A549 (cell line): ENCODE measurements around the gene HSPB7. TPM values are rescaled to one million over a fixed set of nuclear protein-coding genes. Genes with fewer than 3 reads are reported as not detected.
A peak's percentile ranks its signal among the peaks of the same experiment; 100 is the strongest.
"Not testable (repeated sequence)": the region's sequence is repeated elsewhere in the genome, so short reads cannot be mapped to it uniquely, and the experiment has no call there.

Experiments used
- ATAC-seq, 2 experiments: fragments of 200-7000 bp in 1 of 2; fragments of >200 bp in 1 of 2; cut with Nextera tagmentation in 1 of 2; cut with Tn5 transposase in 1 of 2; 3 replicates each; pipeline versions ENCODE4 v1.8.0 to v1.9.1; 2018 to 2020; ENCODE audit warnings: mild to moderate bottlenecking in 1 of 2, moderate library complexity in 1 of 2
- CTCF ChIA-PET: fragments of 300-600 bp; sonication (Branson Sonifier 250); formaldehyde crosslinking; extraction: SDS; loops from one replicate; lab custom pipeline; 2021; ENCODE audit warnings: antibody characterized with exemption, inconsistent platforms; lab: Yijun Ruan, JAX
- POLR2A ChIA-PET: fragments of 350-600 bp; formaldehyde crosslinking; extraction: SDS; loops from one replicate; lab custom pipeline; 2021; ENCODE audit warnings: antibody characterized with exemption, inconsistent platforms; lab: Yijun Ruan, JAX
- DNase-seq, 2 experiments: peaks; one replicate each; pipeline versions ENCODE4 v3.0.0 to v3.0.0-alpha.2; 2011 to 2016; ENCODE audit warnings: low read depth in 1 of 2, low spot score in 1 of 2
- FAIRE-seq: peaks from 2 replicates; lab custom pipeline; 2011; peaks lifted over from hg19 to GRCh38; lab: Jason Lieb, UNC
- H3K27ac ChIP-seq, 2 experiments: fragments of >200 bp; sonication (Bioruptor Twin); formaldehyde crosslinking; 3 replicates each; pipeline ENCODE4 v1.5.1; 2016 to 2017
- H3K4me1 ChIP-seq: fragments of >200 bp; sonication (Bioruptor Twin); formaldehyde crosslinking; 3 replicates; pipeline ENCODE4 v1.6.1; 2016
- H3K4me2 ChIP-seq: fragments of >200 bp; sonication (Bioruptor Twin); formaldehyde crosslinking; 3 replicates; pipeline ENCODE4 v1.6.1; 2016
- H3K4me3 ChIP-seq: fragments of >200 bp; sonication (Bioruptor Twin); formaldehyde crosslinking; 3 replicates; pipeline ENCODE4 v1.5.1; 2016
- H3K9me3 ChIP-seq: fragments of >200 bp; sonication (Bioruptor Twin); formaldehyde crosslinking; 3 replicates; pipeline ENCODE4 v1.6.1; 2016
- CHD4 ChIP-seq: fragments of 200-600 bp; sonication (generic); IDR thresholded peaks from 2 replicates; pipeline ENCODE4 v1.6.1; 2016; ENCODE audit warnings: antibody characterized with exemption, mild to moderate bottlenecking, borderline replicate concordance
- FOSL2 ChIP-seq, 2 experiments: fragments of 450-650 bp in 1 of 2; fragments of >200 bp in 1 of 2; sonication (Bioruptor Twin) in 1 of 2; formaldehyde crosslinking; IDR thresholded peaks; 2 replicates each; pipeline versions ENCODE4 v1.5.0 to v1.6.1; 2016 to 2020; ENCODE audit warnings: mild to moderate bottlenecking in 1 of 2, moderate library complexity in 1 of 2
- FOXS1 ChIP-seq: fragments of 250-450 bp; sonication (Bioruptor Pico); IDR thresholded peaks from 2 replicates; pipeline ENCODE4 v1.5.0; 2020; ENCODE audit warnings: mild to moderate bottlenecking, moderate library complexity
- HOXA7 ChIP-seq: fragments of 250-450 bp; sonication (Bioruptor Pico); IDR thresholded peaks from 2 replicates; pipeline ENCODE4 v1.5.0; 2020; ENCODE audit warnings: mild to moderate bottlenecking, moderate library complexity
- JUNB ChIP-seq: fragments of >200 bp; sonication (Bioruptor Twin); formaldehyde crosslinking; IDR thresholded peaks from 2 replicates; pipeline ENCODE4 v1.6.1; 2016
- KDM1A ChIP-seq: fragments of 200-600 bp; sonication (generic); IDR thresholded peaks from 2 replicates; pipeline ENCODE4 v1.6.1; 2016; ENCODE audit warnings: low read depth, mild to moderate bottlenecking
- RAD21 ChIP-seq, 2 experiments: fragments of >200 bp in 1 of 2; sonication (Bioruptor Twin) in 1 of 2; formaldehyde crosslinking in 1 of 2; IDR thresholded peaks in 1 of 2; conservative IDR thresholded peaks in 1 of 2; 2 replicates in 1 of 2; 3 replicates in 1 of 2; pipeline ENCODE4 v1.6.1; 2012 to 2018; ENCODE audit warnings: inconsistent platforms in 1 of 2
- RFX5 ChIP-seq: fragments of 450-650 bp; IDR thresholded peaks from 2 replicates; pipeline ENCODE4 v1.7.1; 2014; ENCODE audit warnings: antibody characterized with exemption, mild to moderate bottlenecking, moderate library complexity
- RNF2 ChIP-seq: fragments of 200-600 bp; sonication (generic); IDR thresholded peaks from 2 replicates; pipeline ENCODE4 v1.6.1; 2016; ENCODE audit warnings: low read depth, mild to moderate bottlenecking, antibody characterized with exemption, moderate library complexity, borderline replicate concordance
- ZNF302 ChIP-seq: fragments of 250-450 bp; sonication (Bioruptor Pico); IDR thresholded peaks from 2 replicates; pipeline ENCODE4 v1.9.0; 2021; ENCODE audit warnings: inconsistent platforms, mild to moderate bottlenecking, moderate library complexity
- ZSCAN20 ChIP-seq: fragments of 250-450 bp; sonication (Bioruptor Pico); IDR thresholded peaks from 2 replicates; pipeline ENCODE4 v1.8.0; 2022; ENCODE audit warnings: mild to moderate bottlenecking, moderate library complexity
- WGBS: methylation state at CpG from one replicate; pipeline ENCODE4 v1.1.6; 2017; ENCODE audit errors: missing lambda C conversion rate; 5-methylcytosine and 5-hydroxymethylcytosine counted together
- polyA plus RNA-seq, 4 experiments: library from polyadenylated mRNA; depleted of rRNA in 3 of 4; stranded (reverse); fragments of >200 nt; fragmentation: RNase III in 1 of 4; extraction: RNeasy Plus Mini Kit Qiagen cat#74134 plus additional on column Dnase treatment in 1 of 4; gene quantifications; 2 replicates in 3 of 4; 3 replicates in 1 of 4; pipeline ENCODE4 v1.2.3, GENCODE V29; 2011 to 2017
- TF ChIP-seq, protein P1 (sequence below): fragments of 200-600 bp; sonication (generic); IDR thresholded peaks from 2 replicates; pipeline ENCODE4 v1.6.1; 2016; ENCODE audit warnings: antibody characterized with exemption, mild to moderate bottlenecking, moderate library complexity
- TF ChIP-seq, protein P2 (sequence below): fragments of >200 bp; sonication (Bioruptor Twin); formaldehyde crosslinking; IDR thresholded peaks from 3 replicates; pipeline ENCODE4 v1.5.1; 2016
- TF ChIP-seq, protein P3 (sequence below): IDR thresholded peaks from 2 replicates; pipeline ENCODE4 v1.6.1; 2012
- TF ChIP-seq, protein P4 (sequence below): IDR thresholded peaks from 2 replicates; pipeline ENCODE4 v1.6.1; 2012

Gene HSPB7
- polyA plus RNA-seq, 2 of the 4 experiments (the other 2 are of a cell fraction) = not detected

DNA sequence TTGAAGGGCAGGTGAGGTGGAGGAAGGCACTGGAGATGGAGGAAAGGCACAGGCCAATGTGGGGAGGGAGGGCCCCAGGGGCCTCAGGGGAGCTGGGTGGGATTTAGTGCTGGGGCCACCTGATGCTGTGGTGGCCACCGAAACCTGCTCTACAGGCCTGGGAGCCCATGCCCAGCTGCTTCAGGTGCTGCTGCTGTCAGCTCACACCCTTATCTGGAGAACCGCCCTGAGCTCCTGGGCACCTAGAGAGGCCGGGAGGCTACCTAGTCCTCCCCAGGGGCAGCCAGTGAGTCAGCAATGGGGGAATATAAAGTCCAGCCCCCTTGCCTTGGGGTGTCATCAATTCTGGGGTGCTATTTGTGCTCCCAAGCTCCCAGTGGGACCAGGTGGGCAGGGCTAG is 43.4 kb upstream of the HSPB7 start (continued):
- TF ChIP-seq, protein P1, sequence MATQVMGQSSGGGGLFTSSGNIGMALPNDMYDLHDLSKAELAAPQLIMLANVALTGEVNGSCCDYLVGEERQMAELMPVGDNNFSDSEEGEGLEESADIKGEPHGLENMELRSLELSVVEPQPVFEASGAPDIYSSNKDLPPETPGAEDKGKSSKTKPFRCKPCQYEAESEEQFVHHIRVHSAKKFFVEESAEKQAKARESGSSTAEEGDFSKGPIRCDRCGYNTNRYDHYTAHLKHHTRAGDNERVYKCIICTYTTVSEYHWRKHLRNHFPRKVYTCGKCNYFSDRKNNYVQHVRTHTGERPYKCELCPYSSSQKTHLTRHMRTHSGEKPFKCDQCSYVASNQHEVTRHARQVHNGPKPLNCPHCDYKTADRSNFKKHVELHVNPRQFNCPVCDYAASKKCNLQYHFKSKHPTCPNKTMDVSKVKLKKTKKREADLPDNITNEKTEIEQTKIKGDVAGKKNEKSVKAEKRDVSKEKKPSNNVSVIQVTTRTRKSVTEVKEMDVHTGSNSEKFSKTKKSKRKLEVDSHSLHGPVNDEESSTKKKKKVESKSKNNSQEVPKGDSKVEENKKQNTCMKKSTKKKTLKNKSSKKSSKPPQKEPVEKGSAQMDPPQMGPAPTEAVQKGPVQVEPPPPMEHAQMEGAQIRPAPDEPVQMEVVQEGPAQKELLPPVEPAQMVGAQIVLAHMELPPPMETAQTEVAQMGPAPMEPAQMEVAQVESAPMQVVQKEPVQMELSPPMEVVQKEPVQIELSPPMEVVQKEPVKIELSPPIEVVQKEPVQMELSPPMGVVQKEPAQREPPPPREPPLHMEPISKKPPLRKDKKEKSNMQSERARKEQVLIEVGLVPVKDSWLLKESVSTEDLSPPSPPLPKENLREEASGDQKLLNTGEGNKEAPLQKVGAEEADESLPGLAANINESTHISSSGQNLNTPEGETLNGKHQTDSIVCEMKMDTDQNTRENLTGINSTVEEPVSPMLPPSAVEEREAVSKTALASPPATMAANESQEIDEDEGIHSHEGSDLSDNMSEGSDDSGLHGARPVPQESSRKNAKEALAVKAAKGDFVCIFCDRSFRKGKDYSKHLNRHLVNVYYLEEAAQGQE = no peak
- no peak for TF ChIP-seq CHD4
- TF ChIP-seq ZSCAN20 (CRISPR knock-in tag) = no peak
- TF ChIP-seq ZNF302 (CRISPR knock-in tag) = no peak

DNA sequence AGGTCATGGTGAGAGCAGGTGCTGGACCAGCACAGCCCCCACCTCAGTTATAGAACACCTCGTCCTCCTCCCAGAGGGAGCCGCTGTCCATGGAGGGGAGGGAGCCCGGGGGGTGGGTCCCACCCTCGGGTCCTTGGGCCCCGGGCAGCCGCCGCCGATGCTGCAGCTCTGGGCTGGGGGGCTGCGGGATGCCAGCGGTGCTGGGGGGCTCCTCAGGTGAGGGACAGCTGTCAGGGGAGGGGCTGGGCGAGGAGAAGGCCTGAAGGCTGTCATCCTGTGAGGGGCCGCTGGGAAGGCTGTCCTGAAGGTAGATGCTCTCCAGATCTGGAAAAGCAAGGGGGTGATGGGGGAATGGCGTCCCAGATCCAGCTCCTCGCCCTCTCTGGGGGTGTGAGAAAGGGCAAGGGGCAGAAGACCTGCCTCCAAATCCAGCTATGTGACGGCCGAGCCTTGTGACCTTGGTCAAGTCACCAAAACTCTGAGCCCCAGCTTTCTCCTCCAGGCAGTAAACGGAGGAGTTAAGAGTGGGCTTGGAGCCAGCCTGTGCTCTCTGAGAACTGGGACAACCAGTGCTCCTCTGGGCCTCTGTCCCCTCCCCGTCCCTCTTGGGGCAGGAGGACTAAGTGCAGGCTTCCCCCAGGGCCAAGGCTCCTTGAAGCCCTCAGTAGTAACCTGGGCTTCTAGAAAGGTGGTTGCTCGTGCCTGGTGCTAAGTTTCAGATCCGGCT is 40.7 kb upstream of the HSPB7 start:
- POLR2A ChIA-PET, ATAC-seq, FAIRE-seq, H3K4me2 ChIP-seq, H3K9me3 ChIP-seq, DNase-seq, H3K27ac ChIP-seq, H3K4me3 ChIP-seq, CTCF ChIA-PET, H3K4me1 ChIP-seq: not testable (repeated sequence)
- WGBS = 56% methylated on average over 6 of the region's 20 CpGs

DNA sequence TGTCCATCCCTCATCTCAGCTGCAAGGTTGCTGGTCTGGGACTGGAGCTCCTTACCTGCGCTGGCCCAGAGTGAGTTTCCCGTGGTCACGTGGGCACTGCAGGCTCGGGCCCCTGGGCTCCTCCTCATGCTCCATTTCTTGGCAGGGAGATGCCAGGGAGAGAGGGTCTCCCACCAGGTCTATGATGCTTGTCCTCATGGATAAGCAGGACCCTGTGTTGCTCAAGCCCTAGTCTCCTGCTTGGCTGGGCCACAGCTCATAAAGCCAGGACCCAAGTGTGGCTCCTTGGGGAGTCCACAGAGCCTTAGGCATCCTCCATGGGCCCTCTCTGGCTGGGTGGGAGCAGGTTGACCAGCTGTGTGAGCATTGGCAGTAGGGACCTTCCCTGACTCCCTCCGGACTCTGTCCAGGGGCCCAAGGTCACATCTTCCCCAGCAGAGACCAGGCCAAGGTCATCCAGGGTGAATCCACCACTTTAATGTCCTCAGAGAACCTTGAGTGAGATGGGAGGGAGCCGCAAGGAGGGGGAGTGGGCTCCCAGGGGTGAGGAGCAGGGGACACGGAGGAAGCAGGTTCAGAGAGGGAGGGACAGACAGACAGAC is 39.6 kb upstream of the HSPB7 start:
- CTCF ChIA-PET = interaction anchor here (0.6 to 1.7 kb wide), 3 partner anchors 13 to 379 kb away, joined by 3 read pairs; no protein-coding TSS in a partner anchor

DNA sequence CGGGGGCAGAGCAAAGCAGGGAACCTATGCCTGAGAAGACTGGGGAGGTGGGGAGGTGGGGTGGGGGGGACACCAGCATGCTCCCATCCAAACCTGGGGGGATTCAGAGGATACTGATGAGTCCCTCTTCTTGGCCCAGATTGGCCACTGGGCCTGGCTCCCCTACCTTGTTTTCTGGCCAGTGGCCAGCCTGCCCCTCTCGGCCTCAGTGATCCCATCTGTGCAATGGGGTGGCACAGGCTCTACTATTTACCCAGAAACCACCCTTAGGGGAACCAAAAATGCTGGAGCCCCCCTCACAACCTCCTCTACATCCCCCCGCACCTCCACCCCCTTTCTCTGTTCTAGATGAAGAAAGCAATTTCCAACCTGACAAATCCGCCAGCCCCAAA is 38.7 kb upstream of the HSPB7 start:
- H3K9me3 ChIP-seq, H3K4me3 ChIP-seq, POLR2A ChIA-PET, H3K4me2 ChIP-seq, H3K4me1 ChIP-seq, ATAC-seq, DNase-seq, FAIRE-seq, H3K27ac ChIP-seq: not testable (repeated sequence)
- CTCF ChIA-PET = interaction anchor here (0.6 to 2.9 kb wide), 18 partner anchors 9 to 523 kb away, joined by 3 to 20 read pairs (median 4); partner anchors contain the start of gene CLCNKB
- WGBS = 61% methylated on average over 2 of the region's 4 CpGs

More for the DNA sequence above, 39.6 kb upstream of the HSPB7 start:
- H3K4me2 ChIP-seq, ATAC-seq, DNase-seq, H3K4me3 ChIP-seq, H3K27ac ChIP-seq, H3K4me1 ChIP-seq, POLR2A ChIA-PET, FAIRE-seq, H3K9me3 ChIP-seq: not testable (repeated sequence)
- 69% methylated on average over 3 of the region's 7 CpGs for WGBS

DNA sequence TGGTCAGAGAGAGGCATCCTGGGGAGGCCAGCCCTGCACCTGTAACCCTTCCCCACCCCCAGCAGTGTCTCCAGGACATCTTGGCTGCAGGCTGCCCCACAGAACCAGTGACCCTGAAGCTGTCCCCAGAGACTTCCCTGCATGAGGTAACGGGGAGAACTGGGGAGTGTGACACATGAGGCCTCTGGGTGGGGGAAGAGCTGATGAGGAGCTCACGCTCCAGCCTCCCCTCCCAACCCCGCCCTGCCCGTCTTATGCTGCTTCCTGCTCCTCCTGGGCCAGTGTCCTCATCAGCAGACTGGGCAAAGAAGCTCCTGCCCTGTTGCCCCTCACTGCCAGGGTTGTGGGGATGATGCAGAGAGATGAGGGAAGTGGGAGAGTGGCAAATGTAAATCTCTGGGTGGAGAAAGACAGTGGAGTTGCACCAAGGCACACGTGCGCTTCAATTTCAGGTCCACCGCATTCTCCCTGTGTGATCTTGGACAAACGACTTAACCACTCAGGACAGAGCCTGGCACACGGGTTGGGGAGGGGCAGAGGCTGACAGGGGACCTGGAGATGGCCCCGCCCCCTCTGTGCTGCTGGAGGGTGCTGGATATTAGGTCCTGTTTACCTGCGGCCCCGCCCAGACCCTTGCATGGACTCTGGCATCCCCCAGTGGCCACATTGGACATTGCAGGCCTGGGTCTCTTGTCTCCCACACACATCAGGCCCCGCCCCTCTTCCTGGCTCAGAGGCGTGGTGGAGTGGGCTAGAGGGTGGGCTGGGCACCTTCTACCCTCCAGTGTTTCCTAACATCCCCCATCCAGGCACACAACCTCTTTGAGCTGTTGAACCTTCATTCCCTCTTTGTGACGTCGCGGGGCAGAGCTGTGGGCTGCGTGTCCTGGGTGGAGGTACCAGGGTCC is 38.0 kb upstream of the HSPB7 start:
- ChIA-PET POLR2A (no interaction called here), CTCF (interaction anchor here (0.5 to 2.9 kb wide), 24 partner anchors 9 to 522 kb away, joined by 3 to 20 read pairs (median 4); partner anchors contain the start of genes CLCNKB and FAM131C)
- DNase-seq (peak; percentile 82 to 84), FAIRE-seq (no peak), ATAC-seq (peak; percentile 76 to 92)
- H3K4me2 ChIP-seq = peak overlapping the region; percentile 41; the same call in 2 of the 3 replicates
- H3K9me3 ChIP-seq = no peaks in the 10 kb centered on the region
- H3K4me3 ChIP-seq = no peak overlapping the region
- H3K4me1 ChIP-seq = peaks cover 6% of the 10 kb centered on the region; the same call in 2 of the 3 replicates
- 53% methylated on average over 15 of the region's 18 CpGs for WGBS
- H3K27ac ChIP-seq = peak overlapping the region in 1 of 2 experiments; percentile 46; a peak in 2 of 6 replicates
- TF ChIP-seq HOXA7 (CRISPR knock-in tag) (no peak), KDM1A (no peak), JUNB (no peak), FOSL2 (IDR thresholded peaks at IDR 0.05) (no peak), FOSL2 (CRISPR knock-in tag; IDR thresholded peaks at IDR 0.05) (no peak), FOXS1 (CRISPR knock-in tag) (no peak), RNF2 (no peak), RAD21 (conservative IDR thresholded peaks at IDR 0.05 in 1 of 2, IDR thresholded peaks at IDR 0.05 in 1 of 2) (peak; percentile 87 to 90), RFX5 (no peak)
- TF ChIP-seq, protein P2, sequence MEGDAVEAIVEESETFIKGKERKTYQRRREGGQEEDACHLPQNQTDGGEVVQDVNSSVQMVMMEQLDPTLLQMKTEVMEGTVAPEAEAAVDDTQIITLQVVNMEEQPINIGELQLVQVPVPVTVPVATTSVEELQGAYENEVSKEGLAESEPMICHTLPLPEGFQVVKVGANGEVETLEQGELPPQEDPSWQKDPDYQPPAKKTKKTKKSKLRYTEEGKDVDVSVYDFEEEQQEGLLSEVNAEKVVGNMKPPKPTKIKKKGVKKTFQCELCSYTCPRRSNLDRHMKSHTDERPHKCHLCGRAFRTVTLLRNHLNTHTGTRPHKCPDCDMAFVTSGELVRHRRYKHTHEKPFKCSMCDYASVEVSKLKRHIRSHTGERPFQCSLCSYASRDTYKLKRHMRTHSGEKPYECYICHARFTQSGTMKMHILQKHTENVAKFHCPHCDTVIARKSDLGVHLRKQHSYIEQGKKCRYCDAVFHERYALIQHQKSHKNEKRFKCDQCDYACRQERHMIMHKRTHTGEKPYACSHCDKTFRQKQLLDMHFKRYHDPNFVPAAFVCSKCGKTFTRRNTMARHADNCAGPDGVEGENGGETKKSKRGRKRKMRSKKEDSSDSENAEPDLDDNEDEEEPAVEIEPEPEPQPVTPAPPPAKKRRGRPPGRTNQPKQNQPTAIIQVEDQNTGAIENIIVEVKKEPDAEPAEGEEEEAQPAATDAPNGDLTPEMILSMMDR = peak; percentile 74
- TF ChIP-seq, protein P3, sequence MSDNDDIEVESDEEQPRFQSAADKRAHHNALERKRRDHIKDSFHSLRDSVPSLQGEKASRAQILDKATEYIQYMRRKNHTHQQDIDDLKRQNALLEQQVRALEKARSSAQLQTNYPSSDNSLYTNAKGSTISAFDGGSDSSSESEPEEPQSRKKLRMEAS = no peak
- TF ChIP-seq, protein P4, sequence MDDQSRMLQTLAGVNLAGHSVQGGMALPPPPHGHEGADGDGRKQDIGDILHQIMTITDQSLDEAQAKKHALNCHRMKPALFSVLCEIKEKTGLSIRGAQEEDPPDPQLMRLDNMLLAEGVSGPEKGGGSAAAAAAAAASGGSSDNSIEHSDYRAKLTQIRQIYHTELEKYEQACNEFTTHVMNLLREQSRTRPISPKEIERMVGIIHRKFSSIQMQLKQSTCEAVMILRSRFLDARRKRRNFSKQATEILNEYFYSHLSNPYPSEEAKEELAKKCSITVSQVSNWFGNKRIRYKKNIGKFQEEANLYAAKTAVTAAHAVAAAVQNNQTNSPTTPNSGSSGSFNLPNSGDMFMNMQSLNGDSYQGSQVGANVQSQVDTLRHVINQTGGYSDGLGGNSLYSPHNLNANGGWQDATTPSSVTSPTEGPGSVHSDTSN = no peak
